T47D (cell line): Measurements from ENCODE around the gene WNT9A.

Experiments
- DNase-seq, 2 experiments: peaks; one replicate each; pipeline versions ENCODE4 v3.0.0 to v3.0.0-alpha.2; 2011 to 2012; ENCODE audit warnings: low read depth in 1 of 2, low spot score in 1 of 2
- JUND ChIP-seq: IDR thresholded peaks from 2 replicates; pipeline ENCODE4 v1.6.1; 2012; ENCODE audit warnings: low read depth
- in situ Hi-C: cut with HindIII; loops from 2 replicates; pipeline ENCODE4 v1.10.0; 2016; ENCODE audit warnings: low sequenced_read_pairs, low pct_unique_long_range_greater_than_20kb

WNT9A gene

GRCh38 chr1:227894831-227895451 lies 52.8 kb downstream of the WNT9A start:
- TF ChIP-seq JUND = no peak
- no peak for DNase-seq
- in situ Hi-C loops = no loop called here

DNA sequence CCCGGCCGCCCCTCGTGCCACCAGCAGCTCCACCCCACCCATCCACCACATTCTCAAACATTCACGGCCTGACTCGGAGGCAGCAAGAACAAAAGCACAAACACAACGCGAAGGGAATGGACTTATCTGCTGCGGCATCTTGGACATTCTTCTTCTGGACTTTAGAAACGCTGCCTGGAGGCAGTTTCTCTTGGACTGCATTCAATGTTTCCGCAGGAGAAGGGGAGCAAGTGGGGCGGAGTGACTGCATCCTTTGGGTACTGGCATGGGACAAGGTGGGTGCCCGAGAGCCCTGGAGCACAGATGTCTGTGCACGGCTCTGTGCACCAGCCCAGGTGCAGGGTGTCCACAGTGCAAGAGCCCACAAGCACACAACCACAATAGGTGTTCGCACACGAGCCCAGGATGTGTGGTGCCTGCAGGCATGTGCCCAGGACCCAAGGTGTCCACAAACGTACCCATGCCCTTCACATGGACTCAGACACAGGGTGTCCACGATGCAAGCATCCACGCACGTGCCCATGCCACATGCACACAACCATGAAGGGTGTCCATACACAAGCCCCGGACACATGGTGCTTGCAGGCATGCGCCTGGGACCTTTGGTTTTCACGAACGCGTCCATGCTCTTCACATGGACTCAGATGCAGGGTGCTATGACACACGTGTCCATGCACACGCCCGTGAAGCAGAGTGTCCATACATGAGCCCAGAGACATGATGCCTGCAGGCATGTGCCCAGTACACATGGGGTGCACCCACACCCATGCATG lies 53.6 kb downstream of the WNT9A start:
- peak; percentile 70 to 96 for DNase-seq
- in situ Hi-C loops = no loop called here
- TF ChIP-seq JUND = no peak

DNA sequence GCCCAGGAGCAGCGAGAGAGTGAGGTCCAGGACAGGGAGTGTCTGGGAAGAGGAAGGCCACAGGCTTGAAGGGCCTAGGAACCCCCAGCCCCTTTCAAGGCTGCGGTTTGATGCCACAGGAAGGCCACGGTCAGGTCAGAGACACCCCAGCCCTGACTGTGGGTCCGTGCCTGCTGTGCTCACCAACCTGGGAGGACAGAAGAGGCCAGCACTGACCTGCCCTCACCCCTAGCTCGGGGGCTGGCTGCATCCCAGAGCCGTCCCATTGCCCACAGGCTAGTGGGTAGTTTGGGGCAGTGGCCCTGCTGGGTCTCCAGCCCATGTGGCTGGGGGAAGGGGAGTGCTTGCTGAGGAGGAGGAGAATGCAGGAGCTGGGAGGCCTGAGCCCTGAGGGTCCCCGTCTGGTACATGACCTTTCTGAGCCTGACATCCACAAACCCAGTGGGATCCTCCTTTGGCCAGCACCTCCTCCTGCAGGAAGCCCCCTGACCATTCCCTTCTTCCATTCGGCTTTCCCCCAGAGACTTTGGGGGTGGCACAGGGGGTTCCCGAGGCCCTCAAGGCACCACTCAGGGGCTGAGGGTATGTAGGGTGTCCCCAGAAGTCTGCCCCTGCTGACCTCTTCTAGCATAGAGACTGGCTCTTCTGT lies 54.3 kb downstream of the WNT9A start:
- no peak for DNase-seq
- no peak for TF ChIP-seq JUND
- in situ Hi-C loops = no loop called here

- in situ Hi-C loops = no loop called here
- no peak for TF ChIP-seq JUND
- no peak for DNase-seq
Observed at GRCh38 chr1:227892489-227893299, 55.0 kb downstream of the WNT9A start.

DNA sequence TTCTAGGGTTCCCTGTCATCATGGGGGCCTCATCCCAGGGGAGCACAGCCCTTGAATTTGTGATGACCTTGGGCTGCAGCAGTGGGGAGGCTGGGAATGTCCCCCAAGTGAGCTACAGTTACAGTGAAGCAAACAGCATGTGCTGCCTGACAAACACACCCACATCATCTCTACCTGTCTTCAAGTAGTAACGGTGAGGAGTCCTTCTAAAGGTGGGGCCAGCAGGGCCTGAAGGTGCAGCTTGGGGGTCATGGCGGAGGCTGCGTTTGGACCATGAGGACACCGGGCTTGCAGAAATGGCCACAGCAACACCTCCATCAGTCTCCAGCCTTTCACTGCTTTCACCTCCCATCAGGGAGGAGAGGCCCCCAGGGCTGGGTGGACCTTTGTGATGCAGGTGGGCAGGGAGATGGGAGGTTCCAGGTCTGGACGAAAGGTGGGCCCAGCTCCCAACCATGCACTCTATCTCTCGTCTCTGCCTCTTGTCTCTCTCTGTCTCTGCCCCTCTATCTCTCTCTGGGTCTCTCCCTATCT lies 55.7 kb downstream of the WNT9A start:
- DNase-seq = no peak

GRCh38 chr1:227891223-227891954 lies 56.3 kb downstream of the WNT9A start:
- TF ChIP-seq JUND = no peak
- in situ Hi-C loops = no loop called here
- DNase-seq = peak in 1 of 2 experiments; percentile 82

More for the DNA sequence above, 55.7 kb downstream of the WNT9A start:
- no peak for TF ChIP-seq JUND
- in situ Hi-C loops = no loop called here

GRCh38 chr1:227890451-227891222 lies 57.1 kb downstream of the WNT9A start:
- in situ Hi-C loops = no loop called here
- no peak for TF ChIP-seq JUND
- no peak for DNase-seq

DNA sequence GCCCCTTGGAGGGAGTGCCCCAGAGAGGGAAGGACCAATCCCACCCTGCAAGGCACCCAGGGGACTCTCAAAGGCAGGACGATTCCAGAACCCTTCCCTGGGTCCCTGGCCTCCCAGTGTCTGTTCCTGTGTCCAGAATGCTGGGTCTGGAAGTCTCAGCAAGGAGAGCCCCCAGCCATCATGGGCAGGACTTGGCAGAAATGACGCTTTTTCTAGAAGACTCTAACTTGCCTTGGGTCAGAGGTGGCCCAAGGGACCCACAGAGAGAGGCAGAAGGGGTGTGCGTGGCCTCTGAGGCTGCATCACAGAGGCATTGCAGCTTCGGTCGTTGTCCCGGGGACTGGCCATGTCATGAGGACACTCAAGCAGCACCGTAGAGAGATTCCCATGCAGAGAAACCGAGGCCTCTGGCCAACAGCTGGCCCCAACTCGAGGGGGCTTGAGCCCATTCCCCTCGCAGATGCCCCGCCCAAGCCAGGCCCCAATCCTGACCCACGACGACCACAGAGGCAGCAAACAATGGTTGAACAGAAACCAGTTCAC lies 57.8 kb downstream of the WNT9A start:
- no peak for TF ChIP-seq JUND
- in situ Hi-C loops = no loop called here
- DNase-seq = no peak

GRCh38 chr1:227889047-227889862 lies 58.5 kb downstream of the WNT9A start:
- DNase-seq = no peak
- in situ Hi-C loops = no loop called here
- no peak for TF ChIP-seq JUND

DNA sequence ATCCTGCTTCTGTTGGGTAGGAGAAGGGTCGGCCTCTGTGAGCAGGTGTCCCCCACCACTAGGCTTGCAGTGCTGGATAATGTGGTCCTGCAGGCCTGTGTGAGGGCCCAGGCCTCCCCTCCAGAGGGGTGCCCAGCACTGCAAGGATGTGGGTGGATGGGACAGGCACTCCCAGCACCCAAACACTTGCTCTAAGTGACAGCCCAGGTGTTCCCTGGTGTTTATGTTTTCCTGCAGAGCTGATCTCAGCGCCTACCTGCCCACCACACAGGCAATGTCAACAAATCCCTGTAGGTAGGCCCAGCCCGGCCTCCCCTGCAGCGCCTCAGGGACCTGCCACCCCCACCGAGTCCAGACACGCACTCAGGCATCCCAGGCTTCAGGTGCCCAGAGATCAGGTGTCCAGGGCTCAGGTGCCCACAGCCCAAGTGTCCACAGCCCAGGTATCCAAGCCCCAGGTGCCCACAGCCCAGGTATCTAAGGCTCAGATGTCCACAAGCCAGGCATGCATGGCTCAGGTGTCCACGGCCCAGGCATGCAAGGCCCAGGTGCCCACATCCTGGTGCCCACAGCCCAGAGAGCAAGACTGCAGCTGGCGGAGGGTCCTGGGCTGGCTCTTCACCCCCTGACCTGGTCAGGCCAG lies 59.2 kb downstream of the WNT9A start:
- no peak for TF ChIP-seq JUND
- in situ Hi-C loops = no loop called here
- no peak for DNase-seq
